AG20443 (cell line): ENCODE results near the gene FGF6.
"Not testable (repeated sequence)": the region's sequence is repeated elsewhere in the genome, so short reads cannot be mapped to it uniquely, and the experiment has no call there.

Experiments
- DNase-seq: peaks from one replicate; pipeline ENCODE4 v3.0.0; 2012; ENCODE audit warnings: low spot score, mixed read lengths

FGF6 gene

DNA sequence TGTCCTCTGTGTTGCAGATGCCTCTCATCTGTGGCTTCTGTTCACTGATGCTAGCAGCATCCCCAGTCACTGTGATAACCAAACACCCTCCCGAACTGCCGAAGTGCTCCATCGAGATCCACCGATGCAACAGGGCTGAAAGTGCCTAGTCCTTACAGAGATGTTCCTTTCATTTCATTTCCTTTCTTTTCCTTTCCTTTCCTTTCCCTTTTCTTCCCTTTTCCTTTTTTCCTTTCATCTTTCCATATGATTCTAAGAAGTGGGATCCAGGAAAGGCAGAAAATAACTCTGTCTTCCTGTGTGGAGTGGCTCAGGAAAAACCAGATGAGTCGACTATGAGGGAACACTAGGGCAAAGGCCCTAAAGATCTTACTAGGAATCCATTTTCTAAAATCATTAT lies 26.7 kb downstream of the FGF6 start:
- DNase-seq = no peak

DNA sequence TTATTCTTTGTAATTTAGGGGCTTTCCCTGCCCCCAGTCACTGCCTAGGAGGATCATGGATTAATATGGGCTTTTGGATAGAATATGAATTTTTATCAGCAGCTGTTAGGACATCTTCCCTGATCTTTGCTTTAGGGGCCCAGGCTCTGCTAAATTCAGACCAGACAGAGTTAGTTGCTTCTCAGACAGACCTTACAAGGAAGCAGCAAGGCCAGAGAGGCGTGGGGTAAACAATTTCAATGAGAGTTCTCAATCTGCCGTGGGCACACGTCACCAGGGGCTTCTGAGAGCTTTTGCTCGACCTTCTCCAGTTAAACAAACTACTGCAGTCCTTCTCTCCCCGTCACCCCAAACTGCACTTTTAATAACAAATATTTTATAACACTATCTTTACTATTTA lies 27.7 kb downstream of the FGF6 start:
- no peak for DNase-seq

DNA sequence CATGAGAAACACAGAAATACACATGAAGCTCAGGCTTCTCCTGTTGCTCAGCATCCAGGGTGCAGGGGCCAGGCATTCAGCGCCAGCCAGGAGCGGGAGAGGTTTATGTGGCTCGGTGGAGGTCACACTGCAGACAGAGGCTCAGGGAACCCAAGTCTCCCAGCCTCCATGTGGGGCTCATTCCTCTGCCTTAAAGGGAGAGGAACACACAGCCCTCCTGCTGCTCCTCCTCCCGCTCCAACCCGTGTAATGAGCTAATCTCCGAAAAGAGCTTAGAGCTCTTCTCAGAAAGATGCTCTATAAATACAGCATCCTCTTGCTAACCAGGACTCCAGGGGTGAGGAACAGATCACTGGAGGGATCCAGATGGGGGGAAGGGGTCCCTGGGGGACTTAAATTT lies 28.2 kb downstream of the FGF6 start:
- no peak for DNase-seq

DNA sequence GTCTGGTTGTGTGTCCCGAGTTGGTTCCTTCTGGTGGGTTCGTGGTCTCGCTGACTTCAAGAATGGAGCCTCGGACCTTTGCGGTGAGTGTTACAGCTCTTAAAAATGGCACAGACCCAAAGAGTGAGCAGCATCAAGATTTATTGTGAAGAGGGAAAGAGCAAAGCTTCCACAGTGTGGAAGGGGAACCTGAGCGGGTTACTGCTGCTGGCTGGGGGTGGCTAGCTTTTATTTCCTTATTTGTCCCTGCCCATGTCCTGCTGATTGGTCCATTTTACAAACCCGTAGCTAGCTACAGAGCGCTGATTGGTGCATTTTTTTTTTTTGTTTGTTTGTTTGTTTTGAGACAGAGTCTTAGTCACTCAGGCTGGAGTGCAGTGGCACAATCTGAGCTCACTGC lies 29.3 kb downstream of the FGF6 start:
- DNase-seq = no peak

DNA sequence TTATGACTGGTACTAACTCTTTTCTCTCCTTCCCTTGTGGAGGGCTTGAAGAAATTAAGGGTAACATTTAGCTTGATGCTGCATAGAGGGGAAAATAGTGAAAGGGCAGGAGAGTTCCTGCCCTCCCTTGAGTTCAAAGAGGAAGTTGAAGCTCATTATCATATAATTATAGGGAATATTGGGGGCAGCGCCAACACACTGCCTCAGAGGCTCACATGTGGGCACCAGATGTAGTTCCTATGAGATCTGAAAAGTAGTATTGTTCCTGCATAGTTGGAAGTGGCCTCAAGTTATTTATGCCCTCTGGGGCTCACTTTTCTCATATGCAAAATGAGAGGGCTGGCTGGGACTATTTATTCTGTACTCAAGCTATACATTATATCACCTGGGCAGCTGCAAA lies 33.1 kb downstream of the FGF6 start:
- DNase-seq = no peak

DNA sequence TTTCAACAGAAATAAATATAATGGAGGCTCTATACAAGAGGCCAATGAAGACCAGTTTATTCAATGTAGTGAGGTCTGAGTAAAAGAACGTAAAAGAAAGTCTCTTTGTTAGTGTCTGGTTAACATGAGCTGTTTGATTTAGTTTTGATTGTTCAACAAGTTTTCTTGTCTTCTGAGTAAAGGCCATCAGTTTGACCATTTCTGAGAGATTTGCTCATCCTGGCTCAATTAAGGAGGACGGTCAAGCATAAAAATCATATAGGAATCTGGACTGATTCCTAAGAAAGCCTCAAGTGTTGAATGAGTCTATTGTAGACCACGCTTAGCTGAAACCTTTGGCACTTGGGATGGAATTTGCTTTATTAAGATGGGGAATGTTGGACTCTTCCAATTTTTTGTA lies 33.6 kb downstream of the FGF6 start:
- DNase-seq = no peak

DNA sequence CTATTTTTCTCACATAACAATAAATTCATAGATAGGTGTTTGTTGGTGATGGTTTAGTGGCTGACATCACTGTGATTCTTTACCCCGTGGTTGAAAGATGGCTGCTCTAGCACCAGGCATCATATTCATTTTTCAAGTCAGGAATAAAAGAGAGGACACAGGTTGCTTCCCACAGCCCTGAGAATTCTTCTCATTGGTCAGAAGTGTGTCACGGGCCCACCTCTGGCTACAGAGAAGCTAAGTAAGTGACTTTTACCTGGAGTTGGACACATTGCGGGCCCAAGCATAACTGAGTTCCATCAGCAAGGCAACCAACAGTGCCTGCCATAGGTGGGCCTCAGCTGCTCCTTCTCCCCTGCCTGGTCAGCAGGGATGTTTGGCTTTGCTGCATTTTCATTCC lies 38.5 kb downstream of the FGF6 start:
- no peak for DNase-seq

DNA sequence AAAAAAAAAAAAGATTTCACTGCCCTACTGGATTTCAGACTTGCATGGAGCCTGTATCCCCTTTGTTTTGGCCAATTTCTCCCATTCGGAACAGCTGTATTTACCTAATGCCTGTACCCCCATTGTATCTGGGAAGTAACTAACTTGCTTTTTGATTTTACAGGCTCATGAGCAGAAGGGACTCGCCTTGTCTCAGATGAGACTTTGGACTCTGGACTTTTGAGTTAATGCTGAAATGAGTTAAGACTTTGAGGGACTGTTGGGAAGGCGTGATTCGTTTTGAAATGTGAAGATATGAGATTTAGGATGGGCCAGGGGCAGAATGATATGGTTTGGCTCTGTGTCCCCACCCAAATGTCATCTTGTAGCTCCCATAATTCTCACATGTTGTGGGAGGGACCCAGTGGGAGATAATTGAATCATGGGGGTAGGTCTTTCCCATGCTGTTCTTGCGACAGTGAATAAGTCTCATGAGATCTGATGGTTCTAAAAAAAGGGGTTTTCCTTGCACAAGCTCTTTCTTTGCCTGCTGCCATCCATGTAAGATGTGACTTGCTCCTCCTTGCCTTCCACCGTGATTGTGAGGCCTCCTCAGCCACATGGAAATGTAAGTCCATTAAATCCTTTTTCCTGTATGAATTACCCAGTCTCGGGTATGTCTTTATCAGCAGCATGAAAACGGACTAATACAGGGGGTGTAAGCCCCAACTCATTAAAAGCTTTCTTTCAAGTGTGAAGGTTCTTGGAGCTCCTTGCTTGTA lies 40.6 kb downstream of the FGF6 start:
- DNase-seq = not testable (repeated sequence)

DNA sequence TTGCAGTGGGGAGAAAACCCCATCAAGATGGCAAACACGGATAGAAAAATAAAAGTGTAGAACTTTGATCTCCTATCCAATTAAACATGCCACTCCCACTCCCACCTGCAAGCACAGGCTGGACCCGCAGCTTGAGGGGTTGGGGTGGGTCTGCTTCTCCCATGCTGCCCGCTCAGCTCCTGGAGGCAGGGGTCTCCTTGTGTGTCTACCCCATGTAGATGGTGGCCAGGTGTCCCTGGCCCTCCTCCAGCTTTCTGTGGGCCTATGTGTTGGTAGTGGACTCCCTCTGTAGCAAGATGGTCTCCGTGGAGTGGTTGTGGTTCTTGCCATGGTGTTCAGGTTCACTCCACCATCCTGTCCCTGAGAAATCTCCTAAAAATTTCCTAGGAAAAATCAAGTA lies 42.6 kb downstream of the FGF6 start:
- DNase-seq = no peak

DNA sequence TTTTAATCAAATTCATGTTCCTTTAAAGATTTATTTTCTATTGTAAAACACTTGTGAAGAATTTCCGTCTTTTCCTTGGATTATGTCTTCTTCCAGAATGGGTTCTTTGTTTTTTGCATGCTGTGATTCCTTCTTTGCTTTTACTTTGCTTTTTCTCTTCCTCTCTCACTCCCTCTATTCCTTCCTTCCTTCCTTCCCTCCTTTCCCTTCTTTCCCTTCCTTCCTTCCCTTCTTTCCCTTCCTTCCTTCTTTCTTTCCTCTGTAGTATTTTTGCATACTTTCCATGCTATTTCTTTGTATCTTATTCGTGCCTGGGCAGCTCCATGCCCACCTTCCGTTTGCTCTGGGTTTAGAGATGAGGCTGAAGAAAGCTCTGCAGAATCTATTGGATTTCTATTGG lies 44.5 kb downstream of the FGF6 start:
- DNase-seq = no peak

DNA sequence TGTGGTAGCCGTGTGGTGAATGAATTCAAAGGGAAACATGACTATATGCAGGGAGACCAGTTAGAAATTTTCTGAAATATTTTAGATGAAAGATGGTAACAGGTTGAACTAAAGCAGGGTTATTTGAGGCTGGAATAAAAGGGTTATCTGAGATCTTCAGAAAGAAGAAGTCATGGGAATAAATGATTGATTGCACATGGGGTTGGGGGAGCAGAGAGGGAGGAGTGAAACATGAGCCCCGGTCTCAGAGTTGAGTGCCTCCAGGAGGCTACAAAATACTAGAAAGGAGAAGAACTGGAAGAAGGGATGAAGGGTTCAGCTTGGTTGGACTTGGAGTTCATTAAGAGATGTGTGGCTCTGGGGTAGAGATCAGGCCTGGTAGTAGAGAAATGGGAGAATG lies 49.8 kb downstream of the FGF6 start:
- no peak for DNase-seq

DNA sequence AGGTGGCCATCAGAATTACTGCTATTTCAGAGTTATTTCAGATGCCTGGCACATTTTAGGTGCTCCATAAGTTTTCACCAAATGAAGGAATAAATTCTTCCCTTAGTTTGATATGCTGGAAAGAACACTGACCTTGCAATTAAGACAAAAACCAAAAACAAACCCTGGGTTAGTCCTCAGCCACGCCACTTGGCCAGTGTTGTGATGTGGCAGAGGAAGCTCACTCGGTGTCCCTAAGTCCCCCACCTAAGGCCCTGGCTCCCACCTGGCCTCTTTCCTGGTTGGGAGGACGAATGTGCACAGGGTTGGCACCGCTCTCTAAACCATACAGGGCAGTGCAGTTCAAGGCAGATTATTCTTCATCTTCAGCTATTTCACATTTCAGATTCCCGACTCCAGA lies 52.4 kb downstream of the FGF6 start:
- DNase-seq = no peak

DNA sequence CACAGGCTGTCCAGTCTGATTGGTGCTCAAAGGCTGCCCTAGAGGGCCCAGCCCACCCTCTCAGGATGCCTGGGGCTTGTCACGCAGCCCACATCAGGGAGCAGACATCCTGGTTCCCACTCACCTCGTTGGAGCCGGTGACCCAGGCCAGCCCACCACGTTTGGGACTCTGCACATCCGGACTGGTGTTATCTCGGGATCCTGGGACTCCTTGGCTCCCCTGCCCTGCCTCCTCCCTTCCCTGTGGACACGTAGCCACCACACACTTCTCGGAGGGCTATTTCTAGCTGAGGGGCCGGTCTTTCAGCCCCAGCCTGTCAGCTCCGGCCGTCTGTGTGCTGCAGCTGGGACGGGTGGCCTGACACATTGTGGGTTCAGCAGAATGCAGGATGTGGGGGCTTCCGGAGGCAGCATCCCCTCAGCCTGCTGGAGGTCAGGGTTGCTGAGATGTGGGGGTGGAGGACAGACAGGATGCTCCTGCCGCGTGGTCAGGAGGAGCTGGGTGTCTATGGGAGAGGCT lies 53.3 kb downstream of the FGF6 start:
- DNase-seq = no peak

DNA sequence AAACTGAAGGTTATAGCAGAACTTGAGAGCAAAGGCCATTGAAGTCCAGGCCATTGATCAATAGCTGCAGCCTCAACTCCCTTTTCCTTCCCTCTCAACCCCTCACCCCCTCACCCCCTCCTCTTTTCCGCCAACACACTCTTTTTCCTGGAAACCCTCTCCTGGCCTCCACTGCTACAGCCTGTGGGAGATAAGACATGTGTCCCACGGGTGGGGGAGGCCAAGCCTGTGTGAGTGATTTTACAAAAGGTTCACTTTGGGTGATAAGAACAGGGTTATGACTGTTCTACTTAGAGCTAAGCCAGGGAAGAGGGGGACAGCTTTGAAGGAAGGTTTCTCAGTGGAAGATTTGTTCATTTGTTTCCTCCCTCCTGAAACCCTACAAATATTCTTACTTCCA lies 57.0 kb downstream of the FGF6 start:
- no peak for DNase-seq

DNA sequence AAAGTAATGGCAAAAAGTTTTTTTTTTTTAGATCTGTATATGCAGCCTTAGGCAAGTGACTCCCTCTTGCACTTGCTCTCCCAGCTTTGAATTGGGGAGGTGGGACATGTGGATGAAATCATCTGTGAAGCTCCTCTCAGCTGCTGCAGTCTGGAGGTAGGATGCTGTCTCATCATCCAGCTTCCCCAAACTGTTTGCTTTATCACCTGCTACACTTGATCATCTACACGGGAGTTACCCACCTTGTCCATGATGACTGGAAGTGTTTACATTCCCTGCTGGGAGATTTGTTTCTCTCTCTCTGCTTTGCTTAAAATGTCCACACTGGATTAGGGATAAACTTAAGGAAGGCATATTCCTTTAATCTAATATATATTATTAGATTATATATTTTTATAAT lies 57.6 kb downstream of the FGF6 start:
- no peak for DNase-seq

DNA sequence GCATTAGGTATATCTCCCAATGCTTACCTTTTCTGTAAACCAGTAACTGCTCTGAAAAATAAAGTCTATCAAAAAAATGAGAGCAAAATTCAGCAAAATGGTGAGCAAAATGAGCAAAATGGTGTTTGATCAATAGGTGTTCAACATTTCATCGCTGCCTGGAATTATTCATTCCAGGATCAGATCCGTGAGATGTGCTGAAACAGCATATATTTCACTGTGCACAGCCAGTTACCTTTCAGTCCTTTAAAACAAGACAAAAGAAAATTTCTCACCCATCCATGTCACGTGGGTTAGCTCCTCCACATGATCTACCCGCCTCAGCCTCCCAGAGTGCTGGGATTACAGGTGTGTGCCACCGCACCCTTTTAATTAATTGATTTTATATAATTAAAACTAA lies 58.0 kb downstream of the FGF6 start:
- no peak for DNase-seq

DNA sequence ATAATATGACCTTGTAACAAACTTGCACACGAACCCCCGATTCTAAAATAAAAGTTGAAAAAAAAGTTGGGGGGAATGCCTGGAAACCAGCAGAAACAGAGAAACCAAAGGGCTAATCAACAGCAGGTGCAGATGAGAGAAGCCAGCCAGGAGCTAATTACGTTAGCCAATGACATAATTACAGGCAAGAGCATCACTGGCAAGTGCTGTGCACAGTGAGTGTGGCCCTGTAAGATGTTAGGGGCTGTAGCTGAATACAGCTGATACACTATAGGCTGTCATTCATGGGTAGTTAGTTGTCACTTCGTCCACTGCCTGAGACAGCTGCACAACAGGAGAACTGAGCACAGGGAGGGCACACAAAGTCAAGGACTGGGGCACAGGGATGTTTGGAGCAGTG lies 58.8 kb downstream of the FGF6 start:
- DNase-seq = no peak
